Measurements from ENCODE around the gene STK32C.

GRCh38 chr10:132175408-132175807, 132.3 kb downstream of the STK32C start:
- TF ChIP-seq ZFP3 (CRISPR knock-in tag; IDR thresholded peaks at IDR 0.05) (no peak), ZNF565 (CRISPR knock-in tag; conservative IDR thresholded peaks at IDR 0.05; ENCODE audit: low read depth) (no peak), OSR1 (CRISPR knock-in tag; IDR thresholded peaks at IDR 0.05) (no peak), RARB (CRISPR knock-in tag; IDR thresholded peaks at IDR 0.05) (no peak), ZFP30 (CRISPR knock-in tag; IDR thresholded peaks at IDR 0.05) (no peak), SNAI2 (CRISPR knock-in tag; IDR thresholded peaks at IDR 0.05) (no peak), PATZ1 (CRISPR knock-in tag; IDR thresholded peaks at IDR 0.05; ENCODE audit: borderline replicate concordance) (no peak), ISL1 (CRISPR knock-in tag; IDR thresholded peaks at IDR 0.05) (no peak), ZNF8 (CRISPR knock-in tag; IDR thresholded peaks at IDR 0.05) (no peak), PPARA (CRISPR knock-in tag; IDR thresholded peaks at IDR 0.05; ENCODE audit: borderline replicate concordance) (no peak)

Data from SK-N-SH treated with all-trans-retinoic acid at 6 μM for 48 hours (cell line).